T-helper 2 cell treated with Interferon-gamma antibody and Interleukin-4, amounts not matched to agents 100 ng/mL and 5 ng/mL, for 36 hours (primary cell): ENCODE results near the gene DVL3. TPM values are rescaled to one million over a fixed set of nuclear protein-coding genes. Genes with fewer than 3 reads are reported as not detected.
"Not testable (repeated sequence)": the region's sequence is repeated elsewhere in the genome, so short reads cannot be mapped to it uniquely, and the experiment has no call there.

Experiments used
- intact Hi-C: fragments of 100-400 bp; cut with micrococcal nuclease; formaldehyde crosslinking; loops from one replicate; pipeline ENCODE4 v1.15.1; 2023
- total RNA-seq: library from RNA; stranded (reverse); gene quantifications from 2 replicates; pipeline ENCODE4 v1.2.3, GENCODE V29; 2022

The DVL3 gene
- total RNA-seq, 1 donor from 2014 or later, result 39.7 TPM

- intact Hi-C loops, result loop anchor here (1.0 kb wide), 3 partner anchors 18 to 30 kb away; partner anchors contain the start of genes ABCF3, AP2M1 and EIF2B5
Measured at GRCh38 chr3:184155644-184156521, 706 bp downstream of the DVL3 start.

GRCh38 chr3:184156522-184156955 is 1.4 kb downstream of the DVL3 start:
- intact Hi-C loops, result loop anchor here (1.0 kb wide), 1 partner anchor 30 kb away; the partner anchor contains the start of gene ABCF3

GRCh38 chr3:184157206-184157605 is 2.0 kb downstream of the DVL3 start:
- intact Hi-C loops, result no loop called here

- intact Hi-C loops, result no loop called here
Measured at GRCh38 chr3:184158404-184158803, 3.2 kb downstream of the DVL3 start.

- intact Hi-C loops, result no loop called here
Measured at GRCh38 chr3:184160456-184160855, 5.3 kb downstream of the DVL3 start.

GRCh38 chr3:184162571-184163070 is 7.4 kb downstream of the DVL3 start:
- intact Hi-C loops, result not testable (repeated sequence)

- intact Hi-C loops, result no loop called here
Measured at GRCh38 chr3:184164648-184165330, 9.6 kb downstream of the DVL3 start.

GRCh38 chr3:184165543-184165942 is 10.4 kb downstream of the DVL3 start:
- intact Hi-C loops, result no loop called here

GRCh38 chr3:184166671-184167070 is 11.5 kb downstream of the DVL3 start:
- intact Hi-C loops, result no loop called here

GRCh38 chr3:184167786-184168185 is 12.6 kb downstream of the DVL3 start:
- intact Hi-C loops, result no loop called here

GRCh38 chr3:184168363-184169120 is 13.4 kb downstream of the DVL3 start:
- intact Hi-C loops, result no loop called here

GRCh38 chr3:184169896-184170875 is 15.0 kb downstream of the DVL3 start:
- intact Hi-C loops, result no loop called here

GRCh38 chr3:184171562-184171961 is 16.4 kb downstream of the DVL3 start:
- intact Hi-C loops, result no loop called here

- intact Hi-C loops, result no loop called here
Measured at GRCh38 chr3:184172681-184173373, 17.6 kb downstream of the DVL3 start.

- intact Hi-C loops, result no loop called here
Measured at GRCh38 chr3:184173374-184173722, 18.2 kb downstream of the DVL3 start.

- intact Hi-C loops, result loop anchor here (1.0 kb wide), 10 partner anchors 12 to 638 kb away; partner anchors contain the start of genes ABCC5, ABCF3, DVL3 and EEF1AKMT4
Measured at GRCh38 chr3:184174284-184174645, 19.1 kb downstream of the DVL3 start.

GRCh38 chr3:184174646-184175492 is 19.7 kb downstream of the DVL3 start, which contains the start of gene AP2M1:
TSS of gene AP2M1 (plus strand) at chr3:184174855. CDS start at chr3:184176994, 2,139 bp downstream.
- intact Hi-C loops, result loop anchor here (1.0 kb wide), 10 partner anchors 11 to 637 kb away; partner anchors contain the start of genes ABCC5, ABCF3, DVL3 and EEF1AKMT4

GRCh38 chr3:184175506-184175905 is 20.3 kb downstream of the DVL3 start:
- intact Hi-C loops, result no loop called here
